Testis (tissue), 2 donors: ENCODE results near the gene CAMK2N2.

Experiments
- POLR2A ChIP-seq: fragments of 450-650 bp; IDR thresholded peaks from one replicate; pipeline ENCODE4 v1.6.1; 2017; ENCODE audit warnings: antibody characterized with exemption, mild to moderate bottlenecking, moderate library complexity
- TF ChIP-seq, protein P1 (sequence below), 3 experiments: fragments of 450-650 bp in 2 of 3; fragments of 200-600 bp in 1 of 3; sonication (generic) in 1 of 3; IDR thresholded peaks; one replicate each; pipeline ENCODE4 v1.5.1; 2016 to 2019; ENCODE audit warnings: antibody characterized with exemption in 3 of 3, mild to moderate bottlenecking in 2 of 3, moderate library complexity in 1 of 3

DNA sequence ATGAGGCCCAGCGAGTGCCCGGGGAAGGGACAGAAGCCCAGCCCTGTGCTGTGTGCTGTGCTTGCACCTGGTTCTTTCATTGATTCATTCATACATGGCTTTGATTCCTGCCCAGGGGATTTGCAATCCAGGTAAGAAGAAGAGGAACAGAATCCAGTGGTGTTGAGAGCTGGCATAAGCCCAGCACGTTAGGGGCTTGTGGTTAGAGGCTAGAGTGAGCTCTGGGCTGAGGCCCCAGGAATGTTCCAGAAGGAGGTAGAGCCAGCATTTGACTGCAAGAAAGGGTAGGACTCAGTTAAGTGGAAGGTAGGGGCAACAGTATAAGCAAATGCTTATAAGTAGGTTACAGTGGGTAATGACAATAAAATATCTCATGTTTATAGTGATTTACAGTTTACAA, 29.7 kb downstream of the CAMK2N2 start:
- TF ChIP-seq, protein P1, sequence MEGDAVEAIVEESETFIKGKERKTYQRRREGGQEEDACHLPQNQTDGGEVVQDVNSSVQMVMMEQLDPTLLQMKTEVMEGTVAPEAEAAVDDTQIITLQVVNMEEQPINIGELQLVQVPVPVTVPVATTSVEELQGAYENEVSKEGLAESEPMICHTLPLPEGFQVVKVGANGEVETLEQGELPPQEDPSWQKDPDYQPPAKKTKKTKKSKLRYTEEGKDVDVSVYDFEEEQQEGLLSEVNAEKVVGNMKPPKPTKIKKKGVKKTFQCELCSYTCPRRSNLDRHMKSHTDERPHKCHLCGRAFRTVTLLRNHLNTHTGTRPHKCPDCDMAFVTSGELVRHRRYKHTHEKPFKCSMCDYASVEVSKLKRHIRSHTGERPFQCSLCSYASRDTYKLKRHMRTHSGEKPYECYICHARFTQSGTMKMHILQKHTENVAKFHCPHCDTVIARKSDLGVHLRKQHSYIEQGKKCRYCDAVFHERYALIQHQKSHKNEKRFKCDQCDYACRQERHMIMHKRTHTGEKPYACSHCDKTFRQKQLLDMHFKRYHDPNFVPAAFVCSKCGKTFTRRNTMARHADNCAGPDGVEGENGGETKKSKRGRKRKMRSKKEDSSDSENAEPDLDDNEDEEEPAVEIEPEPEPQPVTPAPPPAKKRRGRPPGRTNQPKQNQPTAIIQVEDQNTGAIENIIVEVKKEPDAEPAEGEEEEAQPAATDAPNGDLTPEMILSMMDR (IDR thresholded peaks at IDR 0.05) = no peak
- no peak for TF ChIP-seq POLR2A
